Superior temporal gyrus (tissue), 1 donor: ENCODE data around the gene BAIAP2.

ENCODE experiments used
- DNase-seq: peaks from one replicate; pipeline ENCODE4 v3.0.0-alpha.2; 2016; ENCODE audit errors: extremely low spot score

BAIAP2 gene

DNA sequence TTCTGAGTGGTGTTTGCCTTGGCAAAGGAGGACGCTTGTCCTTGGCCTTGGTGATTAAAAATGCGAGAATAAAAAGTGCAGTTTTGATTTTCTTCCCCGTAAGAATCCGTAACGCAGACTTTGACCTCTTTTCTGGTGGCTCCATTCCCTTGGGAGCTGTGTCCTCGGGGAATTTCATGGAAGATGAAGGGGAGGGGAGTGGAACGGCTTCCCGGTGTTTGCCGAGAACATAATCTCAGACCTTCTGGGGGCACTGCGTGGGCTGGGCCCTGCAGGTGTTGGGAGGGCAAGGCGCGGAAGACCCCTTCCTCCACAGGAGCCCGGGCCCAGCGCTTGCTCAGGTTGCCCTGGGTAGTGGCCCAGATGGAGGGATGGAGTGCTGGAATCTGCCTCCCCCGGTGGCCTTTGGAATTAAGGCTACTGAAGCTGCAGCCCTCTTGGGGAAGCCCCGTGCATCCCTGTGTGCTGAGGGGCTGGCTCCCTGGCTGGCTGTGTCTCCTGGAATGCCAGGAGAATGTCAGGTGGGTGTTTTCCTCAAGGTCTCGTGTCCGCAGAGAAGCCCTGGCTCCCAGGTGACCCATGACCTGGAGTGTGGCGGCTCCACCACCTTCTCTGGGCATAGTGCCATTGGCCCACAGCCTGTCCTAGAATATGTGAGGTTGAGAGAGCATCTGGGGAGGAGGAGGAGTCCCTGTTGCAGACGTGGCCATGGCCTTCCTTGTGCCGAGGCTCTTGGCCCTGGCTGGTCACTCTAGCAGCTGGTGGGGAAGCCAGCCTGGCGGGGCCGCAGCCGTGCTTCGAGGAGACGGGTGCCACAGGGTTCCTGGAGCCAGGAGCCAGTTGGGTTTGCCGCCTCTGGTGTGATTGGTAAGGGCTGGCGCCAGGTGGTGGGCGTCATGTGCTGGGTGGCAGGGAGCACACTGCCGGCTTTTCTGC, 3.1 kb downstream of the BAIAP2 start:
- peak; percentile 10 for DNase-seq

DNA sequence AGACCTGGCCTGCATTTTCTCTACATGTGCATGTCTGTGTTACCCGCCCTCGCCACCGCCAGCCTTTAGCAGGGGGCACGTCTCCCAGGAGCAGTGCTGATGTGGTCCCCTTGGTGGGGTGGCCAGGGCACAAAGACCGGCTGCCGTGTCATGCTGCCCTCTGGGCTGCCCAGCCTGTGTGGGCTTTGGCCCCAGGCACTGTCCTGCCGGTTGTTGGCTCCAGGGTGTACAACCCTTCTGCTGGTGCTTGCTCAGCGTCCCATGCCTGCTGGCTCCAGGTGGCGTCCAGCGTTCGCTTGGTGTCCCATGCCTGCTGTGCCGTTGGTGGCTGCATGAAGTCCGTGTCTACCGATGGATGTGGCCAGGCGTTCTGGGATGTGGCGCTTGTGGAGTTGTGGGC, 4.1 kb downstream of the BAIAP2 start:
- DNase-seq = peak; percentile 10

DNA sequence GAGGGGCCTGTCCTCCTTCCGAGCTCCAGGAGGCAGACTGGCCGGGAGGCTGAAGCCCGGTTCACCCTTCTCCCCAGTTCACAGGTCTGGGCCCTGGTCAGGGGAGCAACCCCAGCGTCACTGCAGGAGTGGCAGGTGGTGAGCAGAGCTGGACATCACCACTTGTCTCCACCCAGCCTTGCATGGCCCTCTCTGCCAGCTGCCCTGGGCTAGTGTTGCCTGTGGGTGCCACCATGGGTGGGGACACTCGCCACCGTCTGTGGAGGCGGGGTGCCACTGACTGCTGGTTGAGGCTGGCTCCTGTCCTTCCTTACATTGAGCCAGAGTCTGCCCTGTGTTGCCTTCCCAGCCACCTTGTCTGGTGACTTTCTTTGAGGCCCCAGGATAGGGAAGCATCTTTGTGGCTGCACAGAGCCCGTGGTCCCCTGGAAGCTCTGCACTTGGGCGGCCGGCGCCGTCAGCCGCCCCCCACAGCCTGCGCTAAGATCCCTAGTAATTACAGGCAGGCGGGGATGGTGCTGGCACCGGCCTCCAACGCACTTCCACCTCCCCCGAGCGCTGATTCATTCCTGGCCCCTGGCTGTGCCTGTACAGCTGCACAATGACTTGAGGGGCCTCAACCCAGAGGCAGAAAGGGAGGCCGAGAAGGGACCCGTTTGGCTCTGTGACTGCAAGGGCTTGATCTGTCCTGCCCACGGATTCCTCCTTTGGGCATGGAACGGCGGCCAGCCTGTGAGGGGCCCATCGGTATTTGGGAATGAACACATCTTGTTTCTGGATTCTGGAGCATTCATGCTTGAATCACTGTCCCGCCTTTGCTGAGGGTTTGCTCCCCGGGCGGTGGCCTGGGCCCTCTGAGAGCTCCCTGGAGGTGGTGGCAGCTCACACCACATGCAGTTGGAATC, 5.2 kb downstream of the BAIAP2 start:
- DNase-seq = peak; percentile 19

DNA sequence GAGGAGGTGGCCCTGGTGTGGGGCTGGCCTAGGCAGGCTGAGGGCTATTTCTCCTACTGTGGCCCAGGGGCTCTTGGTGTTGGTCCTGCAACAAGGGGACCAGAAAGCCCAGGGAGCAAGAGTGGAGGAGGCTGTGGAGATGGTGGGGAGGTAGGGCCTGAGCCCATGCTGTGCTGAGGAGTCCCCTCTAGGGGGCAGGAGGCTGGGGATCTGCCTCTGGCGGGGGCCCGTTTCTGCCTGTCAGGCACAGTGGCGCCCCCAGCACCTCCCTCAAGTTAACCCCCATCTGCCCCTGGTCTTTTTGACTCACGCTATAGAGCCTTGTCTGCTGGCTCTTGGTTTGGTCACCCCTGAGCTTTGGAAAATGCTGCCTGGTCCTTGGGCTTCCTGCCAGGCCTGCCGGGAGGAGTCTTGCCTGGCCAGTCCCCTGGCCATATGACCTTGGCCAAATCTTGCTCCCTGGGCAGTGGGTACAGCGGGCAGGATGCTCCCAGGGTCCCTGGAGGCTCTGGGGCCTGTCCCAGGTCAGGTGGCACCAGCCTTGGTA, 5.9 kb downstream of the BAIAP2 start:
- DNase-seq = no peak

DNA sequence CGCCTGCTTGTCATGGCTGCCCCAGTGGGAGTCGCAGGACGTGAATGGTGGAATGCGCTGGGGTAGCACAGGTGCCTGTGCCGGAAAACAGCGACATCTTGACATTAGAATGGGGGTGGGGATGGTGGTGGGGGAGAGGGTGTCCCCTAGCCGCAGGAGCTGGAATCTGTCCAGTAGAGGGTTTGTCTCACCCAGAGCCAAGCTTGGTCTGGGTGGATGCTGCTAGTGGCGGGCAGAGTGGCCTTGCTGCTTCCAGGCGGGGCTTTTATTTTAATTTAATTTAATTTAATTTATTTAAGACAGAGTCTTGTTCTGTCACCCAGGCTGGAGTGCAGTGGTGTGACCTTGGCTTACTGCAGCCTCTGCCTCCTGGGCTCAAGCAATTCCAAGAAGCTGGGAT, 7.7 kb downstream of the BAIAP2 start:
- no peak for DNase-seq

DNA sequence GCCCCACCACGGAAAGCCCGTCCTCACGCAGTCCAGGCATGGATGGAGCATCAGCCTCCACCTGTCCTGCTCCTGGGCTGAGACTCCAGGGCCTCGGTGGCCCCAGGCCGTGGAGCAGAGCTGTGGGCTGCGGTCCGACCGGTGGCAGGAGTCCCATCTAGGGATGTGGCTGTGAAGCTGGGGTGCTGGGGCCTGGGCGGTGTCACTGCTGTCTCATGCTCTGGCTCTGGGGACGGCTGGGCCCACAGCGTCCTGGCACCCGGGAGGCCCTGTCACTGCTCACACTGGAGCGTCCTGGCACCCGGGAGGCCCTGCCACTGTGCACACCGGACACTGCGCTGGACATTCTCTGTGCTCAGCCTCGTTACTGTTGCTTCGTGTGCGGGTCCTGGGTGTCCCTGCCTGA, 8.4 kb downstream of the BAIAP2 start:
- DNase-seq = no peak

DNA sequence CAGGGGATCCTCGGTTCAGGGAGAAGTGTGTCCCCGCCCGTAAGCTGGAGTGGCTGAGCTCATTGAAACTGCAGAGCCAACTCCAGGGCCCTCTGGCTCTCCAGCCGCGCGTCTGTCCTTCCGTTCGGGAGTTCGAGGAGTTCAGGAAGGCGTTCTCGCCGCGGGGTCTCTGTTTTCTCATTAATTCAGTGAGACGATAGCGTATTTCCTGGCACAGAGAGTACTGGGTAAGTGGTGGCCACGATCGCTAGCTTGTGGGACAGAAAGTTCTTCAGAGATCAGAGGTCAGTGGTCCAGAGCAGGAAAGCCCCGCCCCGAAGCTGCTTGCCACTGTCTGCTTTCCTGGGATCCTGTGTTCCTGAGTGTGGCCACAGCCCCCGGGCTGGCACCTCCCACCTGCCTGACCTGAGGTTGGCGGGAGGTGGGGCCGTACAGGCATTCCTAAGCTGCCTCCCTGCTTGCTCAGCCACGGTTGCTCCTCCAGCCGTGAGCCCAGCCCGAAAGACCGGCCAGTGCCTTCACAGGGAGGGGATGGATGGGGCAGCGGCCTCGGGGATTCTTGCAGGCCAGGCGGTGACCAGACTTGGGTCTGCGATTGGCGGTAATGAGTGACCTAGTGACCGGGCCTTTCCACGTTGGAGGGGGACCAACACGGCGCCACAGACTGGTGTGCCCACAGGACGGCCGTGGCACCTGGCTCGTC, 8.9 kb downstream of the BAIAP2 start:
- DNase-seq = peak; percentile 9

DNA sequence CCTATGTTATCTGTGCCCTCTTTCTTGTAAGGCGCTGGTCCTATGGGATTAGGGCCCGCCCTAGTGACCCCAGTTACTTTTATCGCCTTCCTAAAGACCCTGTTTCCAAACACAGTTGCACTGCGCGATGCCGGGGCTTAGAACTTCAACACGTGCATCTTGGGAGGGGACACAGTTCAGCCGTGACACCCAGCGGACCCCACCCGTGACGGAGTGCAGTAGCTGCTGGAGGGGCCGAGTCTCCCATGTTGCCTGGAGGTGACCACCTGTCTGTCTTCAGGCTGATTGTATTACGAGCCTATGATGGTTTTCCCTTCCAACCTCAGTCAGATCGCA, 9.4 kb downstream of the BAIAP2 start:
- DNase-seq = no peak

DNA sequence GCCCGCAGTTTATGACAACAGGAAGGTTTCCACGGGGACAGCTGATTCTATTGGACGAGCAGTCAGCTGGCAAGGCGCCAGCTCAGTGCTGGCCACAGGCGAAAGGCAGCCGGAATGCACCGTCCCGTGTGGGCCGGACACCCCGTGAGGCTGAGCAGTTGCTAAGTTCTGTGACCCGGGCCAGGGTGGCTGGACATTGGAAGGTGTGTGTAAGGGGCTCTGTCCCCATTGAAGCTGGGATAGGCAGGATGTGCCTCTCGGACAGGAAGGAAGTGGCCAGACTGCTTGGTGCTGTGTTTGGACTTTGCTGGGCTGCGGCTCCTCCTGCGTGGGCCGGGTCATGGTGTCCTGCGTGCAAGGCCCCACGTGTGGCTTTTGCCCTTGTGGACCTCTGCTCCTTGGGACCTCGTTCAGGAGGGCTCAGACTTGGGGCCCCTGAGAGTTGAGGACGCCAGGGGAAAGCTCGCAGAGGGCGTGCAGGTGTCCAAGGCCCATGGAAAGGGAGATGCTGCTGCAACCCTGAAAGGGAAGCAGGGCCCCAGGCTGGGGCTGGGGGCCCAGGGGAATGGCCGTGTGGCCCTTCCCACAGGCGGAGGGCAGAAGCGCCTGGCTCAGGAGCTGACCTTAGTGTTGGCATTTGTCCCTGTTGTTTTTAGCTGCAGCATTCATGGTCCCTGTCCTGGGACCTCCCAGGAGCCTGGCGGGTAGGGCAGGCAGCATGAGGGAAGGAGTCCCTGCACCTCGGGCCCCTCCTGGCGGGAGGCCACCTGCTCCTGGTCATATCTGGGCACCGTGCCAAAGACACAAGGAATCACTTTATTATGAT, 10.0 kb downstream of the BAIAP2 start:
- DNase-seq = peak; percentile 55

DNA sequence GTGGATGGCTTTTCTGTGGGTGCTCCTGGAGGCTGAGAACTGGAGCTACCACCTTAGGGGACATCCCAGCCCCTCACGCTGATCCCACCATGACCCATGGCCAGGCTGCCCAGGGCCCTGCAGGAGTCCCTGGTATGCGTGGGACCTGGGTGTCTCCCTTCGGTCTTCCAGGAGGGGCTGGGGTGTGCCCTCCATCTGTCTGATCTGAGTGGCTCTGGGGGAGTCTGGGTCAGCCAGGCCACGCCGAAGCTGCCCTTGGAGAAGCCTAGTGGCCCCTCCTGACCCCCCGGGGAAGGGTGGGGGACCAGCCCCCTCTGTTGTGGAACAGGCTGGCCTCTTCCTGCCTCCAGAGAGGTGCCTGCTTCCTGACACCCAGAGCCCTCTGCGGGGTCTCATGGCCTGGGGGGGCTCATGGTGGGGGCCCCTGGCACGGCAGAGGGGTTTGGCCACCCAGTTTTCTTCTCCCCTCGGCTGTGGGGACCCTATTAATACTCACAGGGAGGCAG, 10.7 kb downstream of the BAIAP2 start:
- DNase-seq = no peak

DNA sequence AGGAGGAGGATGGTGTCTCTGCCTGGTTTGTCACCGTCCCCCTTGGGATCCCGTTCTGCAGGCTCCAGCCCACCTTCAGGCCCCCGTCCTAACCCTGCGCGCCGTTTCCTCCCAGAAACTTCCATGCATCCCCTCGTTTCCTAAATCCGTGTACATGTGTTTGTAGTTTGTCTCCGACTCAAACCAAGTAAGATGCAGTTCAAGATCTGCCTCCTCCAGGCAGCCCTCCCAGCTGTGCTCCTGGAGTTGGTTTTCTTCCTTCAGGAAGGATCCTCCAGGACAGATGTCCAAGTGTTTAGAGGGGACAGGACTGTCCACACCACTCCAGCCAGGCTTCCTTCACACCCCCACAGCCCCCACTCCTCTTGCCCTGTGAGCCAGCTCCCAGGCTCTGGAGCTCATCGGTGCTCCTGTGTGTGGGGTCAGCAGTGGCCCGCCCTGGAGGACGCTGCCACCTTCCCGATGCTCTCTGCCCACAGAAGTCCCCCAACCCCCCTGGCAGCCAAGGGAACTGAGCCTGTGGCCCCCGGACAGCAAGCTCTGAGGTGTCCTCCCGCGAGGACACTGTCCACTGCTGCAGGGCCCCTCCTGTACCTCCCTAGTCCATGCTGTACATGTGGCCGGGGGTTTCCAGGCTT, 11.3 kb downstream of the BAIAP2 start:
- DNase-seq = no peak

DNA sequence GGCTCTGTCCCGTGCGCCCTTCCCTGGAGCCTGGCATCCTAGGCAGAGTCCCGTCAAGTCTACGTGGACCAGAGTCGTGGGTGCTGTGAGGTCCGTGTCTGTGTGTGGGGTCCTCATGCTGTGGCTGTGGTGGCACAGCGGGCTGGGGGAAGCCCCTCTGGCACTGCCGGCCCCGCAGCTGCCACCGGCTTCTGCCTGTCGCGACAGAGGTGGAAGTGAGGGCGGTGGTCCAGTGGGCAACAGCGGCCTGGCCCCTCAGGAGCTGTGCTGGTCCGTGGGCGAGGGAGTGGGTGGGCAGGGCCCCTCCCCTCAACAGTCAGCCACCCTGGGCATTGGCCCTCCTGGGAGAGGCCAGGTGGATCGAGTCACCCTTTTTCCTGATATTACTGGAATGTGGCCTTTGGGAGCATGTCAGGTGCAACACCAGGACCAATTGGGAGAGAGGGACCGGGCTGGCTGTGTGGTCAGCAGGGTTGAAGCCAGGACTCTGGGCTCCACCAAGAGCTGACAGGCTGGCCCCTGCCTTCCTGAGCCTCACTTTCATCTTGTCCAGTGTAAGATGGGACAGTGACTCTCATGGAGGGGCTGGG, 11.9 kb downstream of the BAIAP2 start:
- DNase-seq = no peak

DNA sequence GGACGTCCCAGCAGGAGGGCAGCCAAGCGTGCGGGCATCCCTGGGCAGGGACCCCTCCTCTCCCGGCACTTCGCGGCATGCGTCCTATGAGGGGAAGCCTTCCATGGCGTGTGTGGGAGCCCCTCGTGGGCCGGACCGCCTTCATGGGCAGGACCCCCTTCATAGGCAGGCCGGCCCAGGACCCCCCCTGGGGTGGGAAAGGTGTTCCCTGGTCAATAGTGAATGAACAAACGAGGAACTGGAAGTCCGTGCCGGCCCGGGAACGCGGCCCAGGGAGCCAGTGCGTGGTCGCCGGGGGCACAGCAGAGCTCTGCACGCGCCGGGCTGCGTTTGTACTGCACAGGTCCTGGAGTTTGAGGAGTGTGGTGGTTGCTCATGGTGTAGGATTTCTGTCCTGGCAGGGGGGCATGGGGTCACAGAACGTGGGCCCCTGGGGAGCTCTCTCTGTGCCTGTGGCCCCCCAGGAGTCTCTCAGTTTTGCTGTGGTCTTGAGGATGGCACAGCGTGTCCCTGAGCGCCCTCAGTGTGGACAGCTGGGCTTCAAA, 13.9 kb downstream of the BAIAP2 start:
- DNase-seq = no peak

DNA sequence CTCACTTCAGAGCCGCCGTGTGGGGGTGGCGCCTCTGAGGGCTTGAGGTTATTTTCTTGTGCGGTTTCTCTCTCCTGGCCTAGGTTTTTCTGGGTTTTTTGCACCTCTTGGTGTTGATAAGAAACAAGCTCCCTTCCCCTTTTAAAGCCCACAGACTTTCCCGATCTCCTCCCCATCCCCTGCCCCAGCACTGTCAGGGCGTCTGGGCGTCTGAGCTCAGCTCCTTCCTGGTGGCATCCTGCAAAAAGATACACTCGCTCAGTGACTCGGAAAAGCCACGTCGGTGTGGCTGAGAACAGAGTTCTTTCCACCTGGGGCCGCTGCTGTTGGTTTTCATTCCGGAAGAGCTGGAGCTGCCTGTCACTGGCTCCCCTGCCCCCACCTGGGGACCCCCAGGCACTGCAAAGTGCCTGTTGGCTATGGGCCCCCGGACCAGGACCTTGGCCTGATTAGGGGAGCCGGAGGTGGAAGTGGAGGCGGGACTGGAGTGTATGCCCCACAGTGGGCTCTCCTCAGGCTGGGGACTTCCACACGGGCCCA, 14.5 kb downstream of the BAIAP2 start:
- DNase-seq = peak; percentile 9

DNA sequence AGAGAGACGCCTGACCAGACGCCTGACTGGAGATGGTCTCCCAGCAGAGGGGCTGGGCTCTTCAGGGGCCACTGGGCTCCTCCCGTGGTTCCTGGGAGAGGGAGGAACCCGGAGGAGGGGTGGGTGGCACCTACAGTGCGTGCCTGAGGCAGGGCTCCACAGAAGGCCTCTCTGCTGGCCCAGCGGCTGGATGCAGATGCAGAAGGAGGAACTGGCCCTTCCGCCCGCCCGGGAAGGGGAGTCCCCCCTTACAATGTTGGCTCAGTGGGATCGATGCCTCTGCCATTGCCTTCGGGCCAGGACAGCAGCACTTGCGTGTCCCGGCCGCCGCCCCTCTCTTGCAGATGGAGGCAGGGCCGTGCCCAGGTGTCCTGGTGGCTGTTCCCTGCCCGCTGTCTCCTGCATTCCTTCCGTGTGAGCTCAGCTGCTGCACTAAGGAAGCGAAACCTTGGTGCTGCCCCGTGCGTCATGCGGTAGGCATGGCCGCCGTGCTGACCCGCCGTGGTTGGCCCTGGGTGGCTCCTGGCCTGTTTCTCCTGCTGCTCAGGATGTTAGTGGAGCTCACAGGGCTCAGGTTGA, 15.1 kb downstream of the BAIAP2 start:
- peak; percentile 18 for DNase-seq

DNA sequence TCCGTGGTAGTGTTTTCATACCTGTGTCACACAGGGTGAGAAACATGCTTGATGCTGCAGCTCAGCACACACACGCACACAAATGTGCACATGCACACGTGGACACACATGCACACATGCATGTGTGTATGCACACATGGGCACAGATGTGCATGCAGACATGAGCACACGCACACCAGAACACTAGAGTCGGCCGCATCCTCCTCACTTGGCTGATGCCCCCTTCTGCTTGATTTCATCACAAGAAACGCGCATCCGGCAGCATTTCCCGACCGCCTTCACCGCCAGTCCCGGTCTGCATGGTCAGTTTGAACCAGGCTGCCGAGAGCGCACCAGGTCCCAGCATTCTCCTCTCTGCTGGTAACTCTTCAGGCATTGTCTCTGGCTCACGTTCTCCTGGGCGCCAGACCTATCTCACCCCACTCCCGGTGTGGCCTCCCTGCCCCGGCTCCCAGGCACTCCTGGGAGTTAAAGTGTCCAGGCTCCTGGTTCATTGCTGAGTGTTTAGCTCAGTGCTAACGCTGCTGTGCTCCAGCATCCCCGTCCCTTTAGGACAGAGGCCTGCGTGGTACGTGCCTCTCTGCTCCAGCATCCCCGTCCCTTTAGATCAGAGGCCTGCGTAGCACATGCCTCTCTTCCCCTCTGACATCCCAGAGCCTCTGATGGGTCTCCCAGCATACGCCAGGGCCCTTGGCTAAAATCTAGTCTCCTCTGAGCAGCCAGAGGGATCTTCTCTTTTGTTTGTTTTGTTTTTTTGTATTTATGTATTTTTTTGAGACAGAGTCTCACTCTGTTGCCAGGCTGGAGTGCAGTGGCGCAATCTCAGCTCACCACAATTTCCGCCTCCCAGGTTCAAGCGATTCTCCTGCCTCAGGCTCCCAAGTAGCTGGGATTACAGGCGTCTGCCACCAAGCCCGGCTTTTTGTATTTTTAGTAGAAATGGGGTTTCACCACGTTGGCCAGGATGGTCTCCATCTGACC, 16.0 kb downstream of the BAIAP2 start:
- DNase-seq = peak; percentile 7

DNA sequence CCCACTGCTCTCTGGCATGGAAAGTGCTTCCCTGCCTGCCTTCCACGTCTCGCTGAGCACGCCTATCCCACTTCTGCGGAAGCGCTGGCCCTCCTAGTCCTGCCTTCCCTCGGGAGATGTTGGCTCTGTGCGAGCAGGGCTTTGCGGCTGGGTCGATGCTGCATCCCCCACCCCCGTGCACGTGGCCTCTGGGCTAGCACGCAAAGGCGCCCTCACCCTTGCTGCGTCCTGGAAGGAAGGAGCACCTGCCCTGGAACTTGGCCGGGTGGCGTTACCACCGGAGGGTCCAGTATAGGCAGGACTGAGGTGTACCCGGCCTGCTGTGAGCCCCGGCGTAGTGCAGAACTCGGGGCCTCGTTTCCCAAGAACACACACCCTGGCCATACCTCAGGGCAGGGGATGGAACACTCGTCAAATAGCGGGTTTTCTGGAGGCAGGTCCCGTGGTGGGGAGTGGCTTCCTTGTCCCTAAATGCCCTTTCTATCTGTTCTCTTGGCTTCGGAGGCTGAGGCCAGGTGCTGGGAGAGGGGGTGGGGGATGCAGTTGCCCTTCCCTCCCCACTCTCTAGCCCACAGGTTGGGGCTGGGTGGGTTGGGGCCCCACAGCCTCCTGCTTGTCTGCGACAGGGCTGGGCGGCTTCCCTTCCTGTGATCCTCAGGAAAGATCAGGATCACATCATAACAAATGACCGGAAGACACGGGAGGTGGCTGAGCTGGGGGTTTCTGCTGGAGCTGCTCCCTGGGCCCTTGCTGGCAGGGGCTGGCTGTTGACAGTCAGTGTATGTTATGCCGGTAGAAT, 17.4 kb downstream of the BAIAP2 start:
- peak; percentile 6 for DNase-seq
